ENCODE measurements around the gene PTPN14. TPM values are rescaled to one million over a fixed set of nuclear protein-coding genes. Genes with fewer than 3 reads are reported as not detected.

Gene PTPN14
- total RNA-seq, 1 experiment from 2014 or later, result 88.4 TPM

- TF ChIP-seq FOXP4 (CRISPR knock-in tag; IDR thresholded peaks at IDR 0.05), result no peak
- TF ChIP-seq ESRRA (CRISPR knock-in tag; IDR thresholded peaks at IDR 0.05; ENCODE audit: borderline replicate concordance), result no peak
- TF ChIP-seq ZNF532 (CRISPR knock-in tag; IDR thresholded peaks at IDR 0.05; ENCODE audit: borderline replicate concordance), result no peak
- no peak for TF ChIP-seq E2F4 (CRISPR knock-in tag; IDR thresholded peaks at IDR 0.05; ENCODE audit: borderline replicate concordance, low read depth)
These were observed 134.5 kb downstream of the PTPN14 start (continued) for GRCh38 chr1:214416858-214417257.

GRCh38 chr1:214416417-214416816 is 135.0 kb downstream of the PTPN14 start:
- ATAC-seq (no peak), DNase-seq (ENCODE audit: low spot score) (no peak)
- TF ChIP-seq KAT7 (CRISPR knock-in tag; IDR thresholded peaks at IDR 0.05; ENCODE audit: borderline replicate concordance) (no peak), E2F1 (CRISPR knock-in tag; IDR thresholded peaks at IDR 0.05) (no peak), RORB (CRISPR knock-in tag; IDR thresholded peaks at IDR 0.05) (no peak), HMGXB4 (CRISPR knock-in tag; IDR thresholded peaks at IDR 0.05) (no peak)
- H3K36me3 Mint-ChIP-seq, result peaks cover 4% of the 10 kb centered on the region; the same call in 1 of the 2 replicates
- peak overlapping the region; percentile 38; the same call in 1 of the 2 replicates for H3K27ac Mint-ChIP-seq
- CTCF ChIA-PET, result no interaction called here
- H3K27me3 Mint-ChIP-seq (ENCODE audit: low read depth), result no peaks in the 10 kb centered on the region
- no peak overlapping the region for H3K4me3 Mint-ChIP-seq
- peaks cover 52% of the 10 kb centered on the region for H3K4me1 Mint-ChIP-seq
- POLR2A ChIA-PET, result no interaction called here
- no peaks in the 10 kb centered on the region for H3K9me3 Mint-ChIP-seq

GRCh38 chr1:214415131-214415530 is 136.3 kb downstream of the PTPN14 start:
- Mint-ChIP-seq H3K27me3 (ENCODE audit: low read depth) (no peaks in the 10 kb centered on the region), H3K9me3 (no peaks in the 10 kb centered on the region)

More at GRCh38 chr1:214415131-214415530, 136.3 kb downstream of the PTPN14 start:
- H3K4me3 Mint-ChIP-seq, result no peak overlapping the region
- H3K36me3 Mint-ChIP-seq, result peaks cover 14% of the 10 kb centered on the region
- POLR2A ChIA-PET, result interaction anchor here (1.2 kb wide), 1 partner anchor 12 kb away, joined by 3 read pairs; no protein-coding TSS in a partner anchor
- CTCF ChIA-PET, result interaction anchor here (0.7 kb wide), 1 partner anchor 83 kb away, joined by 3 read pairs; no protein-coding TSS in a partner anchor
- TF ChIP-seq ZNF281 (CRISPR knock-in tag; IDR thresholded peaks at IDR 0.05) (no peak), ZNF317 (CRISPR knock-in tag; IDR thresholded peaks at IDR 0.05; ENCODE audit: borderline replicate concordance, low read depth) (no peak), NR3C1 (CRISPR knock-in tag; conservative IDR thresholded peaks at IDR 0.05; ENCODE audit: low read depth) (no peak), CREM (CRISPR knock-in tag; IDR thresholded peaks at IDR 0.05) (no peak), FOXK1 (CRISPR knock-in tag; IDR thresholded peaks at IDR 0.05) (no peak)
- ATAC-seq, result no peak
- no peak for DNase-seq (ENCODE audit: low spot score)
- peak overlapping the region; percentile 24 for H3K27ac Mint-ChIP-seq
- H3K4me1 Mint-ChIP-seq, result peaks cover 43% of the 10 kb centered on the region
